ENCODE results near the gene ADTRP. TPM values are rescaled to one million over a fixed set of nuclear protein-coding genes. Genes with fewer than 3 reads are reported as not detected.
"Not testable (repeated sequence)": the region's sequence is repeated elsewhere in the genome, so short reads cannot be mapped to it uniquely, and the experiment has no call there.

Gene ADTRP
- total and polyA plus RNA-seq, 2 experiments from 2014 or later = 1.3 to 2.6 TPM

DNA sequence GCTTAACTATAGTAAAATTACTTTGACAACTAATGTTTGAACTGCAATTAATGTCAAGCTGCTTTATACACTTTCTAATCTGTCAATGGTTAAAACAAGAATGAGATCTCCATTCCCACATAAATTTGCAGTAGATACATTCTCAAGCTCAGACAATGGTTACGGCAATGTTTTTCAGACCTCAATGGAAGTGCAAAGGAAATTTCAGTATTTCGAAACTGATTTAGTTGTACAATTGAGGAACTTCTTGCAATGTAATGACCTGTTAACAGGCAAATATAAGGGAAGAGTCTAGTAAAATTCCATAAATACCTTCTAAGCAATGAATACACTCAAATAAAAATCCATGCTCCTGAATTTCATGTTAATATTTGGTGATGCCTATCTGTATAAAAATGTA is 94.7 kb downstream of the ADTRP start:
- Histone ChIP-seq H3K4me3 (no peak overlapping the region), H2AFZ (no peak overlapping the region), H4K20me1 (ENCODE audit: insufficient read depth) (no peaks in the 10 kb centered on the region), H3F3A (ENCODE audit: insufficient read depth) (peaks cover 29% of the 10 kb centered on the region), H3K27me3 (replicated peaks; ENCODE audit: insufficient read depth) (no peaks in the 10 kb centered on the region), H3K27ac (no peak overlapping the region), H3K9me2 (ENCODE audit: insufficient read depth) (no peaks in the 10 kb centered on the region), H3K36me3 (ENCODE audit: low read depth) (no peaks in the 10 kb centered on the region), H3K79me2 (ENCODE audit: insufficient read depth) (no peaks in the 10 kb centered on the region), H3K9ac (no peak overlapping the region), H3K4me1 (ENCODE audit: insufficient read depth) (peaks cover 15% of the 10 kb centered on the region), H3K9me3 (ENCODE audit: low read depth) (no peaks in the 10 kb centered on the region), H3K4me2 (ENCODE audit: unreplicated experiment) (no peak overlapping the region)
- DNase-seq = no peak
- WGBS, 2 experiments (ENCODE audit: low coverage in 1 of 2, low lambda C conversion rate in 2 of 2, missing lambda C conversion rate in 2 of 2) = 95 to 97% methylated on average over 2 of the region's 2 CpGs
- in situ Hi-C loops (cut with MboI) = no loop called here
- TF ChIP-seq EZH2phosphoT487 (IDR thresholded peaks at IDR 0.05; ENCODE audit: insufficient read depth, low read depth) (no peak), EZH2 (IDR thresholded peaks at IDR 0.05; ENCODE audit: insufficient read depth, poor library complexity, severe bottlenecking) (no peak)

DNA sequence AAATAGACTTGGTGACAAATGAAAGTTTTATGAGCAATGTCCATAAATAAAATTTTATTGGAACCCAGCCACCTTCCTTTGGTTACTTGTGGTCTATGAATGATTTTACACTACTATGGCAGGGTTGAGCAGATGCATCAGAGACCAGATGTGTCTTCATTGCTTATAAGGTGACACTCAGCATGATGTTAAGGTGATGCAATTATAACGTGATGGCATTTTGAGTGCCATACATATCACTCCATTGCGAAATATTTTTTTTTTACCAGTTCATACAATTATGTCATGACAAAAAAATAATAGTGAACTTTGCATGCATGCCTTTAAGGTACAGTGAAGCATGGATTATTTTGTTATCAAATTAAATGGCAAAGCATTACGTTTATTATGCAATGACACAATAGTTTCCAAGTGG is 96.0 kb downstream of the ADTRP start:
- in situ Hi-C loops (cut with MboI) = no loop called here
- TF ChIP-seq EZH2 (IDR thresholded peaks at IDR 0.05; ENCODE audit: insufficient read depth, poor library complexity, severe bottlenecking) = no peak
- TF ChIP-seq EZH2phosphoT487 (IDR thresholded peaks at IDR 0.05; ENCODE audit: insufficient read depth, low read depth) = no peak
- DNase-seq = peak; percentile 29

DNA sequence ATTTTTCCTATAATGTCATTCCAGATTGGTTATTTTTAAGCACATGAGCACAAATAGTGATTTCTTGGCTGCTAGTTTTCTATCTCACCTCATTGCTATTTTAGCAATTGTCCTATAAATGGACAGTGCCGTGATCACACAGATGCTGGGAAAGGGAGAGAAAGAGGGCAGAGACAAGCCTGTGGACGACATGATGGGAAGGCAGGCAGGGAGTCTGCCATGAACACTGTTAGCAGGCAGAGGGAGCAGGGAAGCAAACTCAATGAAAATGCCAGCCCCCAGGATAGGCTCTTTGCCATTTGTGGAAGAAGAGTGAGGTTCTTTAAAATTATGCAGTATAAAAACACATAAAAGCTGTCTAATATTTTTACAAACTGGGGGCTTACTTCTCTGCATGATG is 96.8 kb downstream of the ADTRP start:
- Histone ChIP-seq H3K36me3 (ENCODE audit: low read depth) (no peaks in the 10 kb centered on the region), H3K9ac (no peak overlapping the region), H2AFZ (no peak overlapping the region), H3K27me3 (replicated peaks; ENCODE audit: insufficient read depth) (no peaks in the 10 kb centered on the region), H3F3A (ENCODE audit: insufficient read depth) (peaks cover 25% of the 10 kb centered on the region), H3K79me2 (ENCODE audit: insufficient read depth) (no peaks in the 10 kb centered on the region), H3K4me3 (no peak overlapping the region), H3K4me2 (ENCODE audit: unreplicated experiment) (no peak overlapping the region), H3K9me3 (ENCODE audit: low read depth) (no peaks in the 10 kb centered on the region), H4K20me1 (ENCODE audit: insufficient read depth) (no peaks in the 10 kb centered on the region), H3K4me1 (ENCODE audit: insufficient read depth) (peaks cover 19% of the 10 kb centered on the region), H3K27ac (no peak overlapping the region), H3K9me2 (ENCODE audit: insufficient read depth) (no peaks in the 10 kb centered on the region)
- in situ Hi-C loops (cut with MboI) = no loop called here
- 46 to 47% methylated on average over 2 of the region's 2 CpGs for WGBS, 2 experiments (ENCODE audit: low coverage in 1 of 2, low lambda C conversion rate in 2 of 2, missing lambda C conversion rate in 2 of 2)
- TF ChIP-seq EZH2phosphoT487 (IDR thresholded peaks at IDR 0.05; ENCODE audit: insufficient read depth, low read depth) = no peak
- TF ChIP-seq EZH2 (IDR thresholded peaks at IDR 0.05; ENCODE audit: insufficient read depth, poor library complexity, severe bottlenecking) = no peak
- DNase-seq = no peak

More for the DNA sequence above, 96.0 kb downstream of the ADTRP start:
- Histone ChIP-seq H3K79me2 (ENCODE audit: insufficient read depth) (no peaks in the 10 kb centered on the region), H3K27ac (no peak overlapping the region), H3K27me3 (replicated peaks; ENCODE audit: insufficient read depth) (no peaks in the 10 kb centered on the region), H3K4me1 (ENCODE audit: insufficient read depth) (peaks cover 15% of the 10 kb centered on the region), H3K9me3 (ENCODE audit: low read depth) (no peaks in the 10 kb centered on the region), H3F3A (ENCODE audit: insufficient read depth) (peaks cover 29% of the 10 kb centered on the region), H4K20me1 (ENCODE audit: insufficient read depth) (no peaks in the 10 kb centered on the region), H3K9me2 (ENCODE audit: insufficient read depth) (no peaks in the 10 kb centered on the region), H3K4me2 (ENCODE audit: unreplicated experiment) (no peak overlapping the region), H3K9ac (no peak overlapping the region), H2AFZ (no peak overlapping the region), H3K36me3 (ENCODE audit: low read depth) (no peaks in the 10 kb centered on the region), H3K4me3 (no peak overlapping the region)
- WGBS, 2 experiments (ENCODE audit: low coverage in 1 of 2, low lambda C conversion rate in 2 of 2, missing lambda C conversion rate in 2 of 2) = 61 to 62% methylated on average over 3 of the region's 3 CpGs

DNA sequence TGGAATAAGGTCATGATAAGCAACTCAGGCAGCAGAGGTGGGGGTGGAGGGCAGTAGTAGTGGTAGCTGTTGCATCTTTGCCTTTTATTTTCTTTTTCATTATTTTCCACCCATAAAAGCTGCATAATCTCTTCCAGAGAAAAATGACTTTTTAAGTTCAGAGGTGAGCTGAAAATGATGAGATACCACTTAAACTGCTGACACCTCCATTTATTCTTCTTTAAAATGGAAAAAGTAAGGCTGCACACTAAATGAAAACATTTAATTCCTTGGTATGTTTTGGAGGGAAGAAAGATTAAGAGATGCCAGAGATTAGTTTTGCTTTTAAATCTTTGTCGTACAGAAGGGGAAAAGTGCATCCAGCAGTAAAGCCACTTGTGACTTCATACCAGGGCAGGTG is 97.2 kb downstream of the ADTRP start:
- no peak overlapping the region for H3K4me2 ChIP-seq (ENCODE audit: unreplicated experiment)
- no peak for DNase-seq
- H3K9ac ChIP-seq = no peak overlapping the region
- H3K4me1 ChIP-seq (ENCODE audit: insufficient read depth) = peaks cover 23% of the 10 kb centered on the region
- peaks cover 21% of the 10 kb centered on the region for H3F3A ChIP-seq (ENCODE audit: insufficient read depth)
- no peaks in the 10 kb centered on the region for H3K27me3 ChIP-seq (replicated peaks; ENCODE audit: insufficient read depth)
- in situ Hi-C loops (cut with MboI) = no loop called here
- no peak overlapping the region for H3K4me3 ChIP-seq
- no peaks in the 10 kb centered on the region for H3K9me3 ChIP-seq (ENCODE audit: low read depth)
- no peak overlapping the region for H2AFZ ChIP-seq
- H3K79me2 ChIP-seq (ENCODE audit: insufficient read depth) = no peaks in the 10 kb centered on the region
- WGBS, 2 experiments (ENCODE audit: low coverage in 1 of 2, low lambda C conversion rate in 2 of 2, missing lambda C conversion rate in 2 of 2) = 76 to 96% methylated on average over 1 of the region's 1 CpG
- TF ChIP-seq EZH2 (IDR thresholded peaks at IDR 0.05; ENCODE audit: insufficient read depth, poor library complexity, severe bottlenecking) = no peak
- no peak for TF ChIP-seq EZH2phosphoT487 (IDR thresholded peaks at IDR 0.05; ENCODE audit: insufficient read depth, low read depth)
- H3K36me3 ChIP-seq (ENCODE audit: low read depth) = no peaks in the 10 kb centered on the region
- no peak overlapping the region for H3K27ac ChIP-seq
- H3K9me2 ChIP-seq (ENCODE audit: insufficient read depth) = no peaks in the 10 kb centered on the region
- H4K20me1 ChIP-seq (ENCODE audit: insufficient read depth) = no peaks in the 10 kb centered on the region

DNA sequence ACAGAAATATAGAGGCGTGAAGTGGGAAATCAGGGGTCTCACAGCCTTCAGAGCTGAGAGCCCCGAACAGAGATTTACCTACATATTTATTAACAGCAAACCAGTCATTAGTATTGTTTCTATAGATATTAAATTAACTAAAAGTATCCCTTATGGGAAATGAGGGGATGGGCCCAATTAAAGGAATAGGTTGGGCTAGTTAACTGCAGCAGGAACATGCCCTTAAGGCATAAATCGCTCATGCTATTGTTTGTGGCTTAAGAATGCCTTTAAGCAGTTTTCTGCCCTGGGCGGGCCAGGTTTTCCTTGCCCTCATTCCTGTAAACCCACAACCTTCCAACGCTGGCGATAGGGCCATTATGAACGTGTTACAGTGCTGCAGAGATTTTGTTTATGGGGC is 98.1 kb downstream of the ADTRP start:
- DNase-seq; in situ Hi-C loops (cut with MboI): not testable (repeated sequence)

More for the DNA sequence above, 98.1 kb downstream of the ADTRP start:
- H3F3A ChIP-seq (ENCODE audit: insufficient read depth) = peaks cover 12% of the 10 kb centered on the region; the same call in 1 of the 2 replicates
- not testable (repeated sequence) for H3K27ac ChIP-seq; H3K79me2 ChIP-seq (ENCODE audit: insufficient read depth); H3K9ac ChIP-seq; H4K20me1 ChIP-seq (ENCODE audit: insufficient read depth); H3K9me3 ChIP-seq (ENCODE audit: low read depth); H3K27me3 ChIP-seq (replicated peaks; ENCODE audit: insufficient read depth); H3K4me3 ChIP-seq; H3K36me3 ChIP-seq (ENCODE audit: low read depth); H2AFZ ChIP-seq; H3K4me2 ChIP-seq (ENCODE audit: unreplicated experiment); H3K9me2 ChIP-seq (ENCODE audit: insufficient read depth)
- WGBS, 2 experiments (ENCODE audit: low coverage in 1 of 2, low lambda C conversion rate in 2 of 2, missing lambda C conversion rate in 2 of 2) = 83 to 87% methylated on average over 7 of the region's 7 CpGs
- peaks cover 18% of the 10 kb centered on the region for H3K4me1 ChIP-seq (ENCODE audit: insufficient read depth)
